Psoas muscle (tissue), 8 donors: ENCODE results near the gene IFI27L2. TPM values are rescaled to one million over a fixed set of nuclear protein-coding genes. Genes with fewer than 3 reads are reported as not detected.
"Not testable (repeated sequence)": the region's sequence is repeated elsewhere in the genome, so short reads cannot be mapped to it uniquely, and the experiment has no call there.

Experiments used
- ATAC-seq, 4 donors: fragments of 200-7000 bp; cut with Tn5 transposase; one replicate each; pipeline ENCODE4 v1.9.1; 2020; ENCODE audit warnings: moderate library complexity in 3 of 4, mild to moderate bottlenecking in 2 of 4
- DNase-seq, 2 donors: peaks; one replicate each; pipeline ENCODE4 v3.0.0-alpha.2; 2020
- H3K27ac ChIP-seq: fragments of 200-600 bp; one replicate; pipeline ENCODE4 v1.8.0; 2022
- H3K27me3 ChIP-seq, 3 donors: fragments of 200-600 bp in 1 of 3; one replicate each; pipeline versions ENCODE4 v1.6.1 to v1.8.0; 2013 to 2022; ENCODE audit warnings: low read length in 2 of 3, mild to moderate bottlenecking in 2 of 3, moderate library complexity in 1 of 3; ENCODE audit not compliant: insufficient read depth in 3 of 3
- H3K36me3 ChIP-seq, 2 donors: fragments of 200-600 bp in 1 of 2; one replicate each; pipeline versions ENCODE4 v1.6.1 to v1.8.0; 2013 to 2022; ENCODE audit warnings: low read depth in 1 of 2, mild to moderate bottlenecking in 1 of 2, moderate library complexity in 1 of 2; ENCODE audit not compliant: insufficient read depth in 1 of 2
- H3K4me1 ChIP-seq: fragments of 200-600 bp; one replicate; pipeline ENCODE4 v1.8.0; 2022
- H3K4me3 ChIP-seq: fragments of 200-600 bp; one replicate; pipeline ENCODE4 v1.8.0; 2022; ENCODE audit warnings: mild to moderate bottlenecking
- H3K9me3 ChIP-seq: fragments of 200-600 bp; one replicate; pipeline ENCODE4 v1.8.0; 2022
- CTCF ChIP-seq: fragments of 200-600 bp; IDR thresholded peaks from one replicate; pipeline ENCODE4 v1.8.0; 2022; ENCODE audit warnings: antibody characterized with exemption
- WGBS, 3 donors: extraction: QIAGEN DNeasy Blood & Tissue Kit; methylation state at CpG; one replicate each; pipeline versions ENCODE4 v1.1.6 to v1.1.7; 2013; 5-methylcytosine and 5-hydroxymethylcytosine counted together
- intact Hi-C, 2 donors: fragments of 100-400 bp; cut with DNase I; formaldehyde crosslinking; loops; one replicate each; pipeline versions ENCODE4 v1.11.0 to v1.14.2; 2022
- polyA plus RNA-seq, 3 donors: library from polyadenylated mRNA; stranded (reverse); fragments of 200-250 nt; gene quantifications; one replicate each; pipeline ENCODE4 v1.2.3, GENCODE V29; 2013
- total RNA-seq, 4 donors: library from RNA; stranded (reverse); fragmentation: NEBNext Ultra II Directional in 2 of 4; extraction: Animal tissue kit (Norgen Biotek cat#: 25700) in 2 of 4; gene quantifications; one replicate each; pipeline versions ENCODE4 v1.2.1 to v1.2.4, GENCODE V29; 2021 to 2023
- donor health status: healthy with polysubstance abuse.
- donor health status: DM: no; HTN: no; CAD: no; lungs with moderate emphysema.
- donor health status: Bipolar disorder and iron deficiency.
- donor health status: healthy.
- donor health status: DM: yes; HTN: yes; CAD: no.
- donor health status: DM: no; HTN: no; CAD: no.
- donor health status: DM: no; HTN: no; CAD: no.
- donor health status: DM: yes; HTN: yes; CAD: no.

The IFI27L2 gene
- total and polyA plus RNA-seq, 7 donors = 4.9 to 12.5 (median 6.5) TPM

GRCh38 chr14:94157197-94157596, 27.8 kb upstream of the IFI27L2 start:
- Histone ChIP-seq H3K4me1 (no peaks in the 10 kb centered on the region), H3K36me3 (no peaks in the 10 kb centered on the region), H3K27me3 (peaks cover 0 to 5% (median 2%) of the 10 kb centered on the region in 3 donors), H3K27ac (no peak overlapping the region), H3K9me3 (no peaks in the 10 kb centered on the region), H3K4me3 (no peak overlapping the region)
- intact Hi-C loops = no loop called here
- no peak for TF ChIP-seq CTCF
- no peak for DNase-seq
- ATAC-seq = no peak

GRCh38 chr14:94156143-94156542, 26.7 kb upstream of the IFI27L2 start:
- intact Hi-C loops, H3K4me3 ChIP-seq, ATAC-seq, H3K4me1 ChIP-seq, H3K27ac ChIP-seq, H3K9me3 ChIP-seq, H3K27me3 ChIP-seq, H3K36me3 ChIP-seq, DNase-seq: not testable (repeated sequence)
- 68 to 79% (median 77%) methylated on average over 1 of the region's 1 CpG for WGBS, 3 donors

GRCh38 chr14:94153750-94154342, 24.4 kb upstream of the IFI27L2 start:
- no peak overlapping the region for H3K27ac ChIP-seq
- WGBS, 3 donors = 82 to 89% (median 83%) methylated on average over 6 of the region's 6 CpGs
- DNase-seq = no peak
- no peak for TF ChIP-seq CTCF
- intact Hi-C loops = no loop called here
- no peak overlapping the region for H3K4me3 ChIP-seq
- H3K27me3 ChIP-seq = peaks cover 0 to 5% (median 2%) of the 10 kb centered on the region in 3 donors
- H3K36me3 ChIP-seq = no peaks in the 10 kb centered on the region
- no peaks in the 10 kb centered on the region for H3K9me3 ChIP-seq
- no peaks in the 10 kb centered on the region for H3K4me1 ChIP-seq
- no peak for ATAC-seq

GRCh38 chr14:94152676-94153075, 23.3 kb upstream of the IFI27L2 start:
- H3K27ac ChIP-seq = no peak overlapping the region
- no peak for DNase-seq
- no peak overlapping the region for H3K4me3 ChIP-seq
- no peaks in the 10 kb centered on the region for H3K9me3 ChIP-seq
- no peak for ATAC-seq
- intact Hi-C loops = no loop called here
- H3K36me3 ChIP-seq = no peaks in the 10 kb centered on the region
- no peaks in the 10 kb centered on the region for H3K4me1 ChIP-seq
- WGBS, 3 donors = 86 to 94% (median 88%) methylated on average over 1 of the region's 1 CpG
- no peak for TF ChIP-seq CTCF
- H3K27me3 ChIP-seq = peaks cover 0 to 5% (median 0%) of the 10 kb centered on the region in 3 donors

- no peaks in the 10 kb centered on the region for H3K36me3 ChIP-seq
- H3K27me3 ChIP-seq = no peaks in the 10 kb centered on the region
- TF ChIP-seq CTCF = no peak
- H3K27ac ChIP-seq = no peak overlapping the region
- no peaks in the 10 kb centered on the region for H3K4me1 ChIP-seq
- H3K9me3 ChIP-seq = no peaks in the 10 kb centered on the region
- DNase-seq = no peak
- no peak for ATAC-seq
- H3K4me3 ChIP-seq = no peak overlapping the region
- WGBS, 3 donors = 66 to 83% (median 73%) methylated on average over 6 of the region's 6 CpGs
- intact Hi-C loops = loop anchor here in 1 of 2 donors (10.0 kb wide), 1 partner anchor 211 kb away; no protein-coding TSS in a partner anchor
Observed at GRCh38 chr14:94145902-94146527, 16.6 kb upstream of the IFI27L2 start.
